Measurements from ENCODE around the gene TNFAIP8L2.
A peak's percentile ranks its signal among the peaks of the same experiment; 100 is the strongest.

TNFAIP8L2 gene

GRCh38 chr1:151144474-151145303 is 11.8 kb upstream of the TNFAIP8L2 start:
- no peak overlapping the region for H3K27ac ChIP-seq
- ChIA-PET POLR2A (ENCODE audit: low non-redundant PET) (no interaction called here), CTCF (interaction anchor here (0.5 to 1.0 kb wide), 2 partner anchors 10 to 32 kb away, joined by 4 read pairs; no protein-coding TSS in a partner anchor)
- TF ChIP-seq CTCF (conservative IDR thresholded peaks at IDR 0.05; ENCODE audit: low read depth) = no peak
- no peak for DNase-seq (ENCODE audit: low spot score)

GRCh38 chr1:151145304-151146071 is 11.0 kb upstream of the TNFAIP8L2 start:
- ChIA-PET CTCF (interaction anchor here (1.0 kb wide), 1 partner anchor 11 kb away, joined by 4 read pairs; no protein-coding TSS in a partner anchor), POLR2A (ENCODE audit: low non-redundant PET) (no interaction called here)
- TF ChIP-seq CTCF (conservative IDR thresholded peaks at IDR 0.05; ENCODE audit: low read depth) = no peak
- DNase-seq (ENCODE audit: low spot score) = no peak
- H3K27ac ChIP-seq = no peak overlapping the region

GRCh38 chr1:151146072-151146411 is 10.4 kb upstream of the TNFAIP8L2 start:
- TF ChIP-seq CTCF (conservative IDR thresholded peaks at IDR 0.05; ENCODE audit: low read depth) = no peak
- ChIA-PET CTCF (no interaction called here), POLR2A (ENCODE audit: low non-redundant PET) (no interaction called here)
- no peak for DNase-seq (ENCODE audit: low spot score)
- peak overlapping the region; percentile 77 for H3K27ac ChIP-seq

- H3K27ac ChIP-seq = peak within 1 kb of the TSS; percentile 77
- TF ChIP-seq CTCF (conservative IDR thresholded peaks at IDR 0.05; ENCODE audit: low read depth) = no peak
- ChIA-PET POLR2A (ENCODE audit: low non-redundant PET) (no interaction called here), CTCF (interaction anchor here (0.6 to 0.9 kb wide), 2 partner anchors 9 to 81 kb away, joined by 3 read pairs; no protein-coding TSS in a partner anchor)
- peak; percentile 86 for DNase-seq (ENCODE audit: low spot score)
Observed at GRCh38 chr1:151146412-151147131, 9.9 kb upstream of the TNFAIP8L2 start, which contains the start of gene SEMA6C. TSS of gene SEMA6C (minus strand) at chr1:151146631. CDS start at chr1:151142621, 4,010 bp downstream.

- ChIA-PET CTCF (interaction anchor here (0.6 to 0.9 kb wide), 2 partner anchors 9 to 81 kb away, joined by 3 read pairs; no protein-coding TSS in a partner anchor), POLR2A (ENCODE audit: low non-redundant PET) (no interaction called here)
- TF ChIP-seq CTCF (conservative IDR thresholded peaks at IDR 0.05; ENCODE audit: low read depth) = no peak
- no peak for DNase-seq (ENCODE audit: low spot score)
- peak overlapping the region; percentile 77 for H3K27ac ChIP-seq
Observed at GRCh38 chr1:151147132-151147503, 9.3 kb upstream of the TNFAIP8L2 start.

GRCh38 chr1:151147665-151148064 is 8.8 kb upstream of the TNFAIP8L2 start:
- ChIA-PET POLR2A (ENCODE audit: low non-redundant PET) (no interaction called here), CTCF (interaction anchor here (0.9 kb wide), 1 partner anchor 8 kb away, joined by 3 read pairs; no protein-coding TSS in a partner anchor)
- TF ChIP-seq CTCF (conservative IDR thresholded peaks at IDR 0.05; ENCODE audit: low read depth) = no peak
- no peak for DNase-seq (ENCODE audit: low spot score)
- no peak overlapping the region for H3K27ac ChIP-seq
